H9 (cell line): Measurements from ENCODE around the gene MYLK. TPM values are rescaled to one million over a fixed set of nuclear protein-coding genes. Genes with fewer than 3 reads are reported as not detected.

Source experiments
- DNase-seq: peaks from one replicate; pipeline ENCODE4 v3.0.0-alpha.2; 2017
- H2AFZ ChIP-seq: one replicate; pipeline ENCODE4 v1.6.1; 2013; ENCODE audit warnings: mild to moderate bottlenecking, low read length, control low read depth, moderate library complexity
- H2AK5ac ChIP-seq: 2 replicates; pipeline ENCODE4 v1.6.1; 2013; ENCODE audit warnings: low read length, control low read depth, mixed read lengths; ENCODE audit not compliant: insufficient read length
- H2BK120ac ChIP-seq: one replicate; pipeline ENCODE4 v1.6.1; 2013; ENCODE audit warnings: low read depth, mild to moderate bottlenecking, low read length, control low read depth, inconsistent platforms; ENCODE audit not compliant: poor library complexity, severe bottlenecking
- H2BK12ac ChIP-seq: 2 replicates; pipeline ENCODE4 v1.6.1; 2013; ENCODE audit warnings: low read length, control low read depth, mixed read lengths, low read depth; ENCODE audit not compliant: insufficient read length
- H2BK15ac ChIP-seq: 2 replicates; pipeline ENCODE4 v1.6.1; 2013; ENCODE audit warnings: low read depth, low read length, control low read depth
- H2BK20ac ChIP-seq: one replicate; pipeline ENCODE4 v1.6.1; 2013; ENCODE audit warnings: low read depth, mild to moderate bottlenecking, low read length, control low read depth, inconsistent platforms; ENCODE audit not compliant: poor library complexity, severe bottlenecking
- H2BK5ac ChIP-seq: 2 replicates; pipeline ENCODE4 v1.6.1; 2013; ENCODE audit warnings: low read length, control low read depth, mixed read lengths; ENCODE audit not compliant: insufficient read length
- H3K14ac ChIP-seq: 2 replicates; pipeline ENCODE4 v1.6.1; 2013; ENCODE audit warnings: low read length, control low read depth; ENCODE audit not compliant: insufficient read depth
- H3K18ac ChIP-seq: 2 replicates; pipeline ENCODE4 v1.6.1; 2013; ENCODE audit warnings: low read depth, mild to moderate bottlenecking, mixed read lengths, low read length, control low read depth; ENCODE audit not compliant: insufficient read length
- H3K23ac ChIP-seq: 2 replicates; pipeline ENCODE4 v1.6.1; 2013; ENCODE audit warnings: low read length, control low read depth, mixed read lengths, low read depth; ENCODE audit not compliant: insufficient read length
- H3K23me2 ChIP-seq: 2 replicates; pipeline ENCODE4 v1.6.1; 2013; ENCODE audit warnings: low read depth, mild to moderate bottlenecking, mixed read lengths, low read length, control low read depth; ENCODE audit not compliant: insufficient read length, poor library complexity, severe bottlenecking
- H3K27ac ChIP-seq: 2 replicates; pipeline ENCODE4 v1.5.1; 2013; ENCODE audit warnings: low read length, control low read depth, mixed read lengths, low read depth; ENCODE audit not compliant: insufficient read length
- H3K27me3 ChIP-seq: 2 replicates; pipeline ENCODE4 v1.6.1; 2013; ENCODE audit warnings: low read length, control low read depth, inconsistent platforms; ENCODE audit not compliant: insufficient read depth
- H3K4ac ChIP-seq: 2 replicates; pipeline ENCODE4 v1.6.1; 2013; ENCODE audit warnings: low read depth, mild to moderate bottlenecking, control low read depth, inconsistent platforms, low read length, moderate library complexity
- H3K4me1 ChIP-seq: 2 replicates; pipeline ENCODE4 v1.6.1; 2013; ENCODE audit warnings: low read length, control low read depth, inconsistent platforms; ENCODE audit not compliant: insufficient read depth
- H3K4me2 ChIP-seq: 2 replicates; pipeline ENCODE4 v1.6.1; 2013; ENCODE audit warnings: low read length, control low read depth, mixed read lengths; ENCODE audit not compliant: insufficient read length, insufficient read depth
- H3K56ac ChIP-seq: 2 replicates; pipeline ENCODE4 v1.6.1; 2013; ENCODE audit warnings: low read depth, mild to moderate bottlenecking, mixed read lengths, low read length, control low read depth; ENCODE audit not compliant: insufficient read length
- H3K79me1 ChIP-seq: 2 replicates; pipeline ENCODE4 v1.6.1; 2013; ENCODE audit warnings: low read depth, mild to moderate bottlenecking, moderate library complexity, low read length, control low read depth, inconsistent platforms; ENCODE audit not compliant: insufficient read depth, poor library complexity, severe bottlenecking
- H3K79me2 ChIP-seq: 2 replicates; pipeline ENCODE4 v1.6.1; 2013; ENCODE audit warnings: low read length, control low read depth, inconsistent platforms; ENCODE audit not compliant: insufficient read depth
- H3K9ac ChIP-seq: 2 replicates; pipeline ENCODE4 v1.6.1; 2013; ENCODE audit warnings: low read length, control low read depth, mixed read lengths; ENCODE audit not compliant: insufficient read length; ENCODE audit errors: extremely low read depth
- H3K9me3 ChIP-seq: one replicate; pipeline ENCODE4 v1.6.1; 2013; ENCODE audit warnings: low read depth, low read length, inconsistent platforms; ENCODE audit not compliant: control insufficient read depth
- H3T11ph ChIP-seq: one replicate; pipeline ENCODE4 v1.6.1; 2013; ENCODE audit warnings: mild to moderate bottlenecking, low read length, control low read depth, inconsistent platforms
- H4K20me1 ChIP-seq: one replicate; pipeline ENCODE4 v1.6.1; 2013; ENCODE audit not compliant: control insufficient read depth, insufficient read length, insufficient read depth
- H4K5ac ChIP-seq: 2 replicates; pipeline ENCODE4 v1.6.1; 2013; ENCODE audit warnings: low read depth, mild to moderate bottlenecking, mixed read lengths, low read length, control low read depth; ENCODE audit not compliant: insufficient read length
- H4K8ac ChIP-seq: replicated peaks from 2 replicates; pipeline ENCODE4 v1.6.1; 2013; ENCODE audit warnings: low read length, control low read depth, mixed read lengths, low read depth; ENCODE audit not compliant: insufficient read length
- H4K91ac ChIP-seq: 2 replicates; pipeline ENCODE4 v1.6.1; 2013; ENCODE audit warnings: low read depth, mild to moderate bottlenecking, moderate library complexity, mixed read lengths, low read length, control low read depth; ENCODE audit not compliant: insufficient read length
- H3K27ac Mint-ChIP-seq, 3 experiments: 2 replicates in 2 of 3; 3 replicates in 1 of 3; pipeline ENCODE4 v1.8.0; 2020 to 2021; ENCODE audit warnings: mixed read lengths in 3 of 3, mild to moderate bottlenecking in 1 of 3, moderate library complexity in 1 of 3
- H3K27me3 Mint-ChIP-seq: 2 replicates; pipeline ENCODE4 v1.8.0; 2021; ENCODE audit warnings: low read depth, mild to moderate bottlenecking, moderate library complexity, mixed read lengths
- H3K36me3 Mint-ChIP-seq, 3 experiments: 2 replicates in 2 of 3; 3 replicates in 1 of 3; pipeline ENCODE4 v1.8.0; 2020 to 2021; ENCODE audit warnings: low read depth in 3 of 3, mixed read lengths in 3 of 3; ENCODE audit not compliant: insufficient read depth in 1 of 3
- H3K4me1 Mint-ChIP-seq, 2 experiments: 2 replicates each; pipeline ENCODE4 v1.8.0; 2020; ENCODE audit warnings: mixed read lengths in 2 of 2
- H3K4me3 Mint-ChIP-seq, 2 experiments: 2 replicates in 1 of 2; 3 replicates in 1 of 2; pipeline ENCODE4 v1.8.0; 2020 to 2021; ENCODE audit warnings: mild to moderate bottlenecking in 2 of 2, mixed read lengths in 2 of 2, moderate library complexity in 1 of 2
- H3K9me3 Mint-ChIP-seq, 2 experiments: 2 replicates in 1 of 2; 3 replicates in 1 of 2; pipeline ENCODE4 v1.8.0; 2020; ENCODE audit warnings: mild to moderate bottlenecking in 2 of 2, mixed read lengths in 2 of 2, moderate library complexity in 1 of 2
- CTCF ChIP-seq: fragments of 200-600 bp; sonication (generic); conservative IDR thresholded peaks from 3 replicates; pipeline ENCODE4 v1.8.0; 2021; ENCODE audit warnings: antibody characterized with exemption, mild to moderate bottlenecking
- WGBS: extraction: QIAGEN DNeasy Blood & Tissue Kit; methylation state at CpG from one replicate; pipeline ENCODE4 v1.1.7; 2013; ENCODE audit warnings: missing lambda C conversion rate, low lambda C conversion rate, mixed read lengths; ENCODE audit not compliant: insufficient read length; ENCODE audit errors: extremely low coverage; 5-methylcytosine and 5-hydroxymethylcytosine counted together
- total RNA-seq: library from RNA; stranded (reverse); gene quantifications from 2 replicates; pipeline ENCODE4 v1.2.1, GENCODE V29; 2021

MYLK gene
- total RNA-seq, 1 experiment from 2014 or later: 10.1 TPM

GRCh38 chr3:123780656-123781055 is 103.5 kb downstream of the MYLK start:
- DNase-seq: no peak
- H3K27me3 Mint-ChIP-seq: no peaks in the 10 kb centered on the region; the same call in 1 of the 2 replicates

More at GRCh38 chr3:123780656-123781055, 103.5 kb downstream of the MYLK start:
- Mint-ChIP-seq H3K9me3 (no peaks in the 10 kb centered on the region), H3K4me3 (no peak overlapping the region), H3K4me1 (no peaks in the 10 kb centered on the region), H3K27ac (no peak overlapping the region), H3K36me3 (no peaks in the 10 kb centered on the region)
- H2BK15ac ChIP-seq: no peak overlapping the region
- H3K9ac ChIP-seq: no peak overlapping the region
- H3K27ac ChIP-seq: no peak overlapping the region
- TF ChIP-seq CTCF: no peak
- no peaks in the 10 kb centered on the region for H3K79me1 ChIP-seq
- no peak overlapping the region for H4K5ac ChIP-seq
- H3K14ac ChIP-seq: no peak overlapping the region
- no CpG with 5 or more reads among the region's 6 CpGs for WGBS
- H4K91ac ChIP-seq: no peak overlapping the region
- no peaks in the 10 kb centered on the region for H3K9me3 ChIP-seq
- H2BK5ac ChIP-seq: no peak overlapping the region
- no peak overlapping the region for H2AFZ ChIP-seq
- H3K18ac ChIP-seq: no peak overlapping the region
- H2BK12ac ChIP-seq: no peak overlapping the region
- no peaks in the 10 kb centered on the region for H4K20me1 ChIP-seq
- no peaks in the 10 kb centered on the region for H3K79me2 ChIP-seq
- H3T11ph ChIP-seq: no peak overlapping the region
- H3K23ac ChIP-seq: no peak overlapping the region
- no peak overlapping the region for H3K4ac ChIP-seq
- H4K8ac ChIP-seq: no peak overlapping the region
- H2BK120ac ChIP-seq: no peak overlapping the region
- H3K23me2 ChIP-seq: no peaks in the 10 kb centered on the region
- no peaks in the 10 kb centered on the region for H3K27me3 ChIP-seq
- H2BK20ac ChIP-seq: no peak overlapping the region
- no peak overlapping the region for H2AK5ac ChIP-seq
- H3K4me2 ChIP-seq: no peak overlapping the region
- H3K4me1 ChIP-seq: no peaks in the 10 kb centered on the region
- H3K56ac ChIP-seq: no peak overlapping the region
